GM18951 (cell line): ENCODE data around the gene RALGAPA1.

ENCODE experiments used
- POLR2A ChIP-seq: IDR thresholded peaks from 4 replicates; pipeline ENCODE4 v1.6.1; 2011; ENCODE audit warnings: mild to moderate bottlenecking; ENCODE audit not compliant: insufficient read length, insufficient read depth; ENCODE audit errors: extremely low read depth
- in situ Hi-C: fragments of 300-500 bp; cut with MboI; formaldehyde crosslinking; loops from one replicate; pipeline ENCODE4 v1.12.0; 2022; ENCODE audit warnings: low sequenced_read_pairs, mixed read lengths, inconsistent platforms; ENCODE audit not compliant: unreplicated experiment

The RALGAPA1 gene

GRCh38 chr14:35503646-35504045 is 305.4 kb downstream of the RALGAPA1 start:
- no peak for TF ChIP-seq POLR2A
- in situ Hi-C loops: no loop called here

- no peak for TF ChIP-seq POLR2A
- in situ Hi-C loops: no loop called here
Observed at GRCh38 chr14:35499180-35499579, 309.9 kb downstream of the RALGAPA1 start.

GRCh38 chr14:35495278-35495677 is 313.8 kb downstream of the RALGAPA1 start:
- no peak for TF ChIP-seq POLR2A
- in situ Hi-C loops: no loop called here

GRCh38 chr14:35492569-35493014 is 316.5 kb downstream of the RALGAPA1 start:
- in situ Hi-C loops: no loop called here
- no peak for TF ChIP-seq POLR2A
